Ovary (tissue), 9 donors: Measurements from ENCODE around the gene MTSS2. TPM values are rescaled to one million over a fixed set of nuclear protein-coding genes. Genes with fewer than 3 reads are reported as not detected.

Experiments used
- DNase-seq, 5 donors: peaks; one replicate each; pipeline ENCODE4 v3.0.0-alpha.2; 2019 to 2020
- H3K27ac ChIP-seq, 2 donors: fragments of 200-600 bp; one replicate each; pipeline versions ENCODE4 v1.5.1 to v1.8.0; 2019 to 2022
- H3K27me3 ChIP-seq: fragments of 200-600 bp; one replicate; pipeline ENCODE4 v1.8.0; 2022
- H3K36me3 ChIP-seq: fragments of 200-600 bp; sonication (generic); one replicate; pipeline ENCODE4 v1.5.1; 2019
- H3K4me1 ChIP-seq: one replicate; pipeline ENCODE4 v1.8.1; 2013; ENCODE audit warnings: mild to moderate bottlenecking, moderate library complexity; ENCODE audit not compliant: insufficient read depth
- H3K4me3 ChIP-seq: fragments of 200-600 bp; sonication (generic); one replicate; pipeline ENCODE4 v1.5.1; 2017
- H3K9me3 ChIP-seq, 2 donors: fragments of 200-600 bp in 1 of 2; sonication (generic) in 1 of 2; one replicate each; pipeline versions ENCODE4 v1.5.1 to v1.8.1; 2013 to 2019; ENCODE audit warnings: mild to moderate bottlenecking in 1 of 2, moderate library complexity in 1 of 2
- CTCF ChIP-seq, 3 donors: fragments of 450-650 bp in 2 of 3; fragments of 200-600 bp in 1 of 3; IDR thresholded peaks; one replicate each; pipeline versions ENCODE4 v1.5.1 to v1.8.0; 2016 to 2022; ENCODE audit warnings: antibody characterized with exemption in 3 of 3, mild to moderate bottlenecking in 1 of 3
- EP300 ChIP-seq: sonication (generic); formaldehyde crosslinking; IDR thresholded peaks from one replicate; pipeline ENCODE4 v1.6.1; 2017; ENCODE audit warnings: antibody characterized with exemption
- POLR2A ChIP-seq: fragments of 450-650 bp; IDR thresholded peaks from one replicate; pipeline ENCODE4 v1.6.1; 2017; ENCODE audit warnings: antibody characterized with exemption, mild to moderate bottlenecking, moderate library complexity
- WGBS, 3 donors: extraction: QIAGEN DNeasy Blood & Tissue Kit in 1 of 3; methylation state at CpG; one replicate each; pipeline versions ENCODE4 v1.1.5 to v1.1.7; 2013 to 2017; 5-methylcytosine and 5-hydroxymethylcytosine counted together
- intact Hi-C, 4 donors: fragments of 100-400 bp; cut with DNase I; formaldehyde crosslinking; loops; one replicate each; pipeline versions ENCODE4 v1.11.0 to v1.15.1; 2022 to 2023
- polyA plus RNA-seq, 2 donors: library from polyadenylated mRNA; stranded (reverse); fragments of 200-250 nt in 1 of 2; fragments of 350-450 nt in 1 of 2; fragmentation: Illumina TruSeq in 1 of 2; extraction: RNeasy Lipid Tissue Mini Kit (QIAGEN cat#74804) in 1 of 2; gene quantifications; one replicate each; pipeline ENCODE4 v1.2.3, GENCODE V29; 2013 to 2014
- total RNA-seq, 7 donors: library from RNA; depleted of rRNA in 2 of 7; stranded (reverse); fragments of >200 nt in 2 of 7; fragmentation: NEBNext Ultra II Directional in 3 of 7; extraction: Animal tissue kit (Norgen Biotek cat#: 25700) in 3 of 7; gene quantifications; one replicate each; pipeline versions ENCODE4 v1.1.0 to v1.2.4, GENCODE V29; 2016 to 2023
- donor health status: DM: no; HTN: no; CAD: no; lungs with moderate emphysema.
- donor health status: DM: no; HTN: no; CAD: no.
- donor health status: Bipolar disorder and iron deficiency.
- donor health status: DM: yes; HTN: yes; CAD: no.
- donor health status: DM: no; HTN: no; CAD: no.
- donor health status: DM: yes; HTN: yes; CAD: no.

MTSS2 gene
- total and polyA plus RNA-seq, 9 donors = 8.4 to 93.5 (median 40.2) TPM

GRCh38 chr16:70730944-70731343 lies 45.1 kb upstream of the MTSS2 start:
- TF ChIP-seq EP300 (no peak), CTCF (IDR thresholded peaks at IDR 0.05) (no peak), POLR2A (no peak)
- 91 to 96% (median 95%) methylated on average over 3 of the region's 3 CpGs for WGBS, 3 donors
- no peaks in the 10 kb centered on the region for H3K9me3 ChIP-seq
- H3K27ac ChIP-seq = no peak overlapping the region
- no peak overlapping the region for H3K4me3 ChIP-seq
- no peaks in the 10 kb centered on the region for H3K36me3 ChIP-seq
- DNase-seq = no peak
- H3K27me3 ChIP-seq = no peaks in the 10 kb centered on the region
- H3K4me1 ChIP-seq = peaks cover 16% of the 10 kb centered on the region
- intact Hi-C loops = no loop called here

GRCh38 chr16:70730031-70730430 lies 44.2 kb upstream of the MTSS2 start:
- 72 to 89% (median 80%) methylated on average over 7 of the region's 7 CpGs for WGBS, 3 donors
- H3K27me3 ChIP-seq = no peaks in the 10 kb centered on the region
- intact Hi-C loops = no loop called here

GRCh38 chr16:70729292-70729691 lies 43.4 kb upstream of the MTSS2 start:
- no peak overlapping the region for H3K4me3 ChIP-seq
- no peaks in the 10 kb centered on the region for H3K9me3 ChIP-seq
- peaks cover 26% of the 10 kb centered on the region for H3K4me1 ChIP-seq
- no peak overlapping the region for H3K27ac ChIP-seq
- no peaks in the 10 kb centered on the region for H3K36me3 ChIP-seq
- no peaks in the 10 kb centered on the region for H3K27me3 ChIP-seq
- TF ChIP-seq CTCF (IDR thresholded peaks at IDR 0.05) (no peak), POLR2A (no peak), EP300 (no peak)
- WGBS, 3 donors = 96 to 98% (median 97%) methylated on average over 8 of the region's 8 CpGs
- DNase-seq = no peak
- intact Hi-C loops = no loop called here

More at GRCh38 chr16:70730031-70730430, 44.2 kb upstream of the MTSS2 start:
- no peaks in the 10 kb centered on the region for H3K36me3 ChIP-seq
- H3K27ac ChIP-seq = no peak overlapping the region
- no peak overlapping the region for H3K4me3 ChIP-seq
- H3K9me3 ChIP-seq = no peaks in the 10 kb centered on the region
- no peak for DNase-seq
- no peak for TF ChIP-seq CTCF (IDR thresholded peaks at IDR 0.05)
- peaks cover 24% of the 10 kb centered on the region for H3K4me1 ChIP-seq

GRCh38 chr16:70728150-70728549 lies 42.3 kb upstream of the MTSS2 start:
- intact Hi-C loops = no loop called here
- peaks cover 26% of the 10 kb centered on the region for H3K4me1 ChIP-seq
- H3K27ac ChIP-seq = peak overlapping the region in 1 of 2 donors; percentile 86
- H3K9me3 ChIP-seq = no peaks in the 10 kb centered on the region
- no peaks in the 10 kb centered on the region for H3K36me3 ChIP-seq
- H3K27me3 ChIP-seq = no peaks in the 10 kb centered on the region
- TF ChIP-seq CTCF (IDR thresholded peaks at IDR 0.05) (no peak), POLR2A (no peak), EP300 (no peak)
- DNase-seq = no peak
- WGBS, 3 donors = 90 to 95% (median 92%) methylated on average over 6 to 9 of the region's 9 CpGs
- H3K4me3 ChIP-seq = no peak overlapping the region
